Esophagus muscularis mucosa (tissue), 4 donors: ENCODE data around the gene ATP1A1. TPM values are rescaled to one million over a fixed set of nuclear protein-coding genes. Genes with fewer than 3 reads are reported as not detected.

Source experiments
- DNase-seq: peaks from one replicate; pipeline ENCODE4 v3.0.0-alpha.2; 2017; ENCODE audit errors: extremely low spot score
- H3K27ac ChIP-seq, 4 donors: fragments of 200-600 bp; sonication (generic); replicated peaks in 1 of 4; 1 replicate in 3 of 4; 2 replicates in 1 of 4; pipeline ENCODE4 v1.5.1; 2016 to 2019; ENCODE audit warnings: mild to moderate bottlenecking in 1 of 4
- H3K27me3 ChIP-seq, 4 donors: fragments of 200-600 bp; sonication (generic); one replicate each; pipeline versions ENCODE4 v1.5.1 to v1.6.0; 2016 to 2019
- H3K36me3 ChIP-seq, 4 donors: fragments of 200-600 bp; sonication (generic); one replicate each; pipeline ENCODE4 v1.5.1; 2016 to 2019
- H3K4me1 ChIP-seq, 4 donors: fragments of 200-600 bp; sonication (generic); one replicate each; pipeline ENCODE4 v1.5.1; 2016 to 2019
- H3K4me3 ChIP-seq, 4 donors: fragments of 200-600 bp; sonication (generic); 1 replicate in 2 of 4; 2 replicates in 2 of 4; pipeline ENCODE4 v1.5.1; 2016 to 2019; ENCODE audit warnings: mild to moderate bottlenecking in 4 of 4, moderate library complexity in 1 of 4
- H3K9me3 ChIP-seq, 4 donors: fragments of 200-600 bp; sonication (generic); 1 replicate in 3 of 4; 2 replicates in 1 of 4; pipeline ENCODE4 v1.5.1; 2016 to 2019
- EP300 ChIP-seq: sonication (generic); formaldehyde crosslinking; IDR thresholded peaks from one replicate; pipeline ENCODE4 v1.6.1; 2017; ENCODE audit warnings: antibody characterized with exemption
- POLR2A ChIP-seq: fragments of 450-650 bp; IDR thresholded peaks from one replicate; pipeline ENCODE4 v1.6.1; 2017; ENCODE audit warnings: antibody characterized with exemption, moderate library complexity, mild to moderate bottlenecking, low read depth
- POLR2AphosphoS5 ChIP-seq, 2 donors: sonication (generic); formaldehyde crosslinking; IDR thresholded peaks; one replicate each; pipeline ENCODE4 v1.6.1; 2017; ENCODE audit warnings: antibody characterized with exemption in 2 of 2
- WGBS: methylation state at CpG from one replicate; pipeline ENCODE4 v1.1.5; 2018; 5-methylcytosine and 5-hydroxymethylcytosine counted together
- intact Hi-C: fragments of 100-400 bp; cut with DNase I; formaldehyde crosslinking; loops from one replicate; pipeline ENCODE4 v1.15.1; 2023
- total RNA-seq, 4 donors: library from RNA; depleted of rRNA; stranded (reverse); fragments of >200 nt; gene quantifications; one replicate each; pipeline versions ENCODE4 v1.1.0 to v1.2.1, GENCODE V29; 2016
- TF ChIP-seq, protein P1 (sequence below), 3 experiments: fragments of 200-600 bp in 2 of 3; fragments of 450-650 bp in 1 of 3; sonication (generic) in 2 of 3; IDR thresholded peaks; one replicate each; pipeline ENCODE4 v1.5.1; 2017 to 2019; ENCODE audit warnings: antibody characterized with exemption in 3 of 3, mild to moderate bottlenecking in 2 of 3, moderate library complexity in 1 of 3

Gene ATP1A1
- total RNA-seq, 4 donors from 2014 or later, result 90.1 to 196 (median 157) TPM

DNA sequence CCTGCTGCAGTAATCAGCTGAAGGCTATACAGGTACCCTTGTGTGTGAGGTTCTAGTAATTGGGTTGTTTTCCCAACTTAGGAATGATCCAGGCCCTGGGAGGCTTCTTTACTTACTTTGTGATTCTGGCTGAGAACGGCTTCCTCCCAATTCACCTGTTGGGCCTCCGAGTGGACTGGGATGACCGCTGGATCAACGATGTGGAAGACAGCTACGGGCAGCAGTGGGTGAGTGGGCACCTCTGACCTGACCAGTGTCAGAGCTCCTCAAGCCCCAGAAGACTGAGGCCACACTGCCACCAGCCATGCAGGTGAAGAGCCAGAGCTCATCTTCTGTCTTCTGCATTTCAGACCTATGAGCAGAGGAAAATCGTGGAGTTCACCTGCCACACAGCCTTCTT, 27.7 kb downstream of the ATP1A1 start:
- Histone ChIP-seq H3K4me1 (peaks cover 15 to 18% (median 17%) of the 10 kb centered on the region in 4 donors), H3K4me3 (no peak overlapping the region), H3K27ac (no peak overlapping the region), H3K36me3 (peaks cover 88 to 100% (median 98%) of the 10 kb centered on the region in 4 donors), H3K9me3 (no peaks in the 10 kb centered on the region), H3K27me3 (no peaks in the 10 kb centered on the region)
- intact Hi-C loops, result no loop called here
- no peak for DNase-seq
- 93% methylated on average over 6 of the region's 6 CpGs for WGBS
- TF ChIP-seq EP300, result no peak
- no peak for TF ChIP-seq POLR2AphosphoS5 (IDR thresholded peaks at IDR 0.05)
- no peak for TF ChIP-seq POLR2A
- TF ChIP-seq, protein P1, sequence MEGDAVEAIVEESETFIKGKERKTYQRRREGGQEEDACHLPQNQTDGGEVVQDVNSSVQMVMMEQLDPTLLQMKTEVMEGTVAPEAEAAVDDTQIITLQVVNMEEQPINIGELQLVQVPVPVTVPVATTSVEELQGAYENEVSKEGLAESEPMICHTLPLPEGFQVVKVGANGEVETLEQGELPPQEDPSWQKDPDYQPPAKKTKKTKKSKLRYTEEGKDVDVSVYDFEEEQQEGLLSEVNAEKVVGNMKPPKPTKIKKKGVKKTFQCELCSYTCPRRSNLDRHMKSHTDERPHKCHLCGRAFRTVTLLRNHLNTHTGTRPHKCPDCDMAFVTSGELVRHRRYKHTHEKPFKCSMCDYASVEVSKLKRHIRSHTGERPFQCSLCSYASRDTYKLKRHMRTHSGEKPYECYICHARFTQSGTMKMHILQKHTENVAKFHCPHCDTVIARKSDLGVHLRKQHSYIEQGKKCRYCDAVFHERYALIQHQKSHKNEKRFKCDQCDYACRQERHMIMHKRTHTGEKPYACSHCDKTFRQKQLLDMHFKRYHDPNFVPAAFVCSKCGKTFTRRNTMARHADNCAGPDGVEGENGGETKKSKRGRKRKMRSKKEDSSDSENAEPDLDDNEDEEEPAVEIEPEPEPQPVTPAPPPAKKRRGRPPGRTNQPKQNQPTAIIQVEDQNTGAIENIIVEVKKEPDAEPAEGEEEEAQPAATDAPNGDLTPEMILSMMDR (IDR thresholded peaks at IDR 0.05), result no peak

DNA sequence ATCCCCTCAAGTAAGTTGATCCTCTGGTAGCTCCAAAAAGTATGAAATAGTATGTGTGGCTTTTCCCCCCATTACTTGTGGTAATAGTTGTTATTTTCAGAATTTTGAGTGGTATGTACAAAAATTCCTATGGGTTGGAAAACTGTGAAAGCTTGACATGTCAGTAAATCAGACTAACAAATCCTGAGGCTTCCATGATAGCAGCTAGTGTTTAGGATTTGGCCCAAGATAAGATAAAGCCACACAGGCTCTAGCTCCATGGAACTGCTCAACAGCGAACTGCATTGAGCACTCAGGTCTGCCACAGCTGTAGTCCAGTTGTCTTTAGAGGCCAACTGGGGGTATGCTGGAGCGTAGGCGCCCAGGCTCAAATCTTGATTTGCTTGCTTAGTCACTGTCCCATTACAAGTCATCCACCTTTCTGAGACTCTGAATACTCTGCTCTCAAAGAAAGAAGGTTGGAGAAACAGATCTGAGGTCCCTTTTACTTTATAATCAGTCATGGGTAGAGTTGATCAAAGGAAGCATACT, 28.7 kb downstream of the ATP1A1 start:
- peaks cover 80 to 100% (median 97%) of the 10 kb centered on the region in 4 donors for H3K36me3 ChIP-seq

DNA sequence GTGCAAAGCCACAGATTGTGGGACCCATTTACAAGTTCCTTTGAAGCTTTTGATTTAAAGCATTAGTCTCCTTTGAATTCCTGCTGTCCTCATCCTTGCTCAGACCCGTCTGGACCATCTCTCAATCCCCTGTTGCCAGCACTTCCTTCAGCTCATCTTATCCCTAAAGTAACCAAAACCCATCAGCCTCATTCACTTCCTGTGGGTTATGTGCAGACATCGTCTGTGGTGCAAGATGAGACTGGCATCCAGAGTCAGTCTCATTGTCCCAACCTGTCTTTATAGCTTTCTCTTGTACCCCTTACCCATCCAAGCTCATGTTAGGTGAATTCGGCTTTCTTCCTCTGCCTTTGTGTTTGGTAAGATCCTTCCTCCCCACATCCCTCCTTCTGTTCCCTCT, 29.3 kb downstream of the ATP1A1 start:
- DNase-seq, result no peak
- WGBS, result 80% methylated on average over 3 of the region's 3 CpGs
- Histone ChIP-seq H3K36me3 (peaks cover 74 to 100% (median 97%) of the 10 kb centered on the region in 4 donors), H3K4me3 (no peak overlapping the region), H3K27ac (no peak overlapping the region), H3K4me1 (peaks cover 15 to 25% (median 20%) of the 10 kb centered on the region in 4 donors), H3K9me3 (no peaks in the 10 kb centered on the region), H3K27me3 (no peaks in the 10 kb centered on the region)
- intact Hi-C loops, result no loop called here
- TF ChIP-seq POLR2AphosphoS5 (IDR thresholded peaks at IDR 0.05), result no peak

More for the DNA sequence above, 28.7 kb downstream of the ATP1A1 start:
- intact Hi-C loops, result no loop called here
- Histone ChIP-seq H3K27ac (no peak overlapping the region), H3K27me3 (no peaks in the 10 kb centered on the region), H3K9me3 (no peaks in the 10 kb centered on the region), H3K4me3 (no peak overlapping the region), H3K4me1 (peaks cover 15 to 25% (median 20%) of the 10 kb centered on the region in 4 donors)
- DNase-seq, result no peak
- TF ChIP-seq POLR2A (no peak), EP300 (no peak), POLR2AphosphoS5 (IDR thresholded peaks at IDR 0.05) (no peak)
- TF ChIP-seq, protein P1 (IDR thresholded peaks at IDR 0.05), result no peak
- WGBS, result 90% methylated on average over 1 of the region's 3 CpGs

DNA sequence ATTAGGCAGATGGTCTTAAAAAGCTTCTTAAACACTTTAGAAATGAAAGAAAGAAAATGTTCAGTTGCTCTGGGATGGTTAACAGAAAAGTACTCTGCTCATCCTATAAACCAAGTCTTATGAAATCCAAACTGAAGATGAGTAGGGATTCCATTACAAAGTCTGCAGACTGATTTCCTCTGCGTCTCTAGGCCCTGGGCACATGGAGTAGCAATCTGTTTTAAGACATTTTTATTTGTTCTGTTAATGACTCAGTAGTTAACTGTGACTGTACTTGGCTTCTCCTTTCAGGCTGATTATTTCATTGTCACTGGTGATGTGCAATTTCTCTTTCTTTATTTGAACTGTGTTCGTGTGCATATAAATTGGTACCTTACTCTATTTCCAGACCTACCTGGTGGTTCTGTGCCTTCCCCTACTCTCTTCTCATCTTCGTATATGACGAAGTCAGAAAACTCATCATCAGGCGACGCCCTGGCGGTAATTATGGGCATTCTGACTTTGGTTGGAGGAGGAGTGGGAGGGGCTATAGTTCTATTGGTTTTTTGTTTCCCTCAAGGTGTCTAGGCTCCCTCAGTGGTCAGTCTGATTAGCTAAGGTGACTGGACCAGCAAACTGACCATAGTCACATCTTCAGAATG, 30.6 kb downstream of the ATP1A1 start:
- Histone ChIP-seq H3K4me1 (peaks cover 15 to 25% (median 20%) of the 10 kb centered on the region in 4 donors), H3K4me3 (no peak overlapping the region), H3K36me3 (peaks cover 61 to 100% (median 88%) of the 10 kb centered on the region in 4 donors), H3K27ac (peak overlapping the region in 1 of 4 donors; percentile 72), H3K27me3 (no peaks in the 10 kb centered on the region), H3K9me3 (no peaks in the 10 kb centered on the region)
- no peak for DNase-seq
- intact Hi-C loops, result no loop called here
- 93% methylated on average over 7 of the region's 7 CpGs for WGBS
- TF ChIP-seq POLR2AphosphoS5 (IDR thresholded peaks at IDR 0.05) (no peak), POLR2A (no peak), EP300 (no peak)
- TF ChIP-seq, protein P1 (IDR thresholded peaks at IDR 0.05), result no peak

DNA sequence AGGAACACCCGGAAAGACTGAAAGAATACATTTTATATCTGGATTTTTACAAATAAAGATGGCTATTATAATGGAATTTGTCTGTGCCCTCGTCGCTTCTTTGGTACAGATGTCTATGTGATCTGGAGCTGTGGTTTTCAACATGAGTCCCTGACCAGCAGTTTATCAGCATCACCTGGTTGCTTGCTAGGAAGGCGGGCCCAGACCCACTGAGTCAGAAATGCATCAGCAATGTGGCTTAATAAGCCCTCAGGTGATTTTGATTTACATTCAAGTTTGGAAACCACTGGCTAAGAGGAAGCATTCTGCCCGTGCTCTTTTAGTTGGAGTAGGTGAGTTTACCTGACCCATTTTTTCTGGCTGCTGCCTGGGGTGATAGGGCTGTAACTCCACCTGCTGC, 31.7 kb downstream of the ATP1A1 start:
- Histone ChIP-seq H3K4me3 (no peak overlapping the region), H3K27me3 (no peaks in the 10 kb centered on the region), H3K27ac (peak overlapping the region; percentile 43 to 72 (median 61)), H3K4me1 (peaks cover 15 to 25% (median 20%) of the 10 kb centered on the region in 4 donors), H3K36me3 (peaks cover 50 to 96% (median 81%) of the 10 kb centered on the region in 4 donors), H3K9me3 (no peaks in the 10 kb centered on the region)
- WGBS, result 81% methylated on average over 5 of the region's 5 CpGs
- TF ChIP-seq POLR2AphosphoS5 (IDR thresholded peaks at IDR 0.05), result no peak
- no peak for TF ChIP-seq EP300
- TF ChIP-seq POLR2A, result no peak
- TF ChIP-seq, protein P1 (IDR thresholded peaks at IDR 0.05), result no peak
- intact Hi-C loops, result no loop called here
- no peak for DNase-seq
